HEK293T (cell line): ENCODE data around the gene HPDL.

ENCODE experiments used
- FOXK2 ChIP-seq: fragments of 450-650 bp; IDR thresholded peaks from 2 replicates; pipeline ENCODE4 v1.6.1; 2016; ENCODE audit warnings: mild to moderate bottlenecking
- FOXM1 ChIP-seq: fragments of 450-650 bp; IDR thresholded peaks from 2 replicates; pipeline ENCODE4 v1.6.1; 2017; ENCODE audit warnings: mild to moderate bottlenecking, borderline replicate concordance
- HDGF ChIP-seq: fragments of 450-650 bp; IDR thresholded peaks from 2 replicates; pipeline ENCODE4 v1.6.1; 2017; ENCODE audit warnings: antibody characterized with exemption, borderline replicate concordance
- L3MBTL2 ChIP-seq: fragments of 450-650 bp; conservative IDR thresholded peaks from 2 replicates; pipeline ENCODE4 v1.6.1; 2016; ENCODE audit warnings: mild to moderate bottlenecking
- SP1 ChIP-seq: fragments of 450-650 bp; IDR thresholded peaks from 2 replicates; pipeline ENCODE4 v1.6.1; 2017
- SUZ12 ChIP-seq: fragments of 450-650 bp; IDR thresholded peaks from 2 replicates; pipeline ENCODE4 v1.6.1; 2016; ENCODE audit warnings: mild to moderate bottlenecking

- TF ChIP-seq FOXK2 = no peak
- TF ChIP-seq L3MBTL2 = no peak
- TF ChIP-seq SUZ12 = no peak
- no peak for TF ChIP-seq SP1
- no peak for TF ChIP-seq HDGF
- no peak for TF ChIP-seq FOXM1
Measured at GRCh38 chr1:45378184-45378583, 51.5 kb downstream of the HPDL start.
